SK-N-SH (cell line): ENCODE measurements around the gene TSPAN11. TPM values are rescaled to one million over a fixed set of nuclear protein-coding genes. Genes with fewer than 3 reads are reported as not detected.

ENCODE experiments used
- CTCF ChIA-PET: fragments of 300-600, 350-600 bp; formaldehyde crosslinking; extraction: SDS; loops from one replicate; lab custom pipeline; 2021; lab: Yijun Ruan, JAX
- POLR2A ChIA-PET: fragments of 350-600 bp; sonication (Branson Sonifier 250); formaldehyde crosslinking; extraction: SDS; loops from one replicate; lab custom pipeline; 2020; ENCODE audit warnings: antibody characterized with exemption, inconsistent platforms; lab: Yijun Ruan, JAX
- DNase-seq: peaks from one replicate; pipeline ENCODE4 v3.0.0; 2012
- H2AFZ ChIP-seq: fragments of 200-600 bp; sonication (generic); 2 replicates; pipeline ENCODE4 v1.8.1; 2016; ENCODE audit warnings: antibody characterized with exemption, mild to moderate bottlenecking, low read depth
- H3F3A ChIP-seq: fragments of 200-600 bp; sonication (generic); replicated peaks from 2 replicates; pipeline ENCODE3; 2016; ENCODE audit warnings: antibody characterized with exemption, mild to moderate bottlenecking; ENCODE audit not compliant: insufficient read depth
- H3K27ac ChIP-seq, 2 experiments: fragments of 200-500 bp in 1 of 2; fragments of 200-600 bp in 1 of 2; sonication (Bioruptor generic) in 1 of 2; sonication (generic), shearing (Covaris generic) in 1 of 2; 2 replicates each; pipeline versions ENCODE4 v1.5.1 to v1.6.1; 2014 to 2016; ENCODE audit warnings: low read depth in 2 of 2, inconsistent platforms in 1 of 2, low read length in 1 of 2, mild to moderate bottlenecking in 1 of 2, mixed read lengths in 1 of 2
- H3K27me3 ChIP-seq: fragments of 200-600 bp; sonication (generic), shearing (Covaris generic); 2 replicates; pipeline ENCODE4 v1.6.1; 2016; ENCODE audit warnings: mixed run types; ENCODE audit not compliant: insufficient read depth
- H3K36me3 ChIP-seq, 2 experiments: fragments of 200-500 bp in 1 of 2; fragments of 200-600 bp in 1 of 2; sonication (Bioruptor generic) in 1 of 2; sonication (generic) in 1 of 2; replicated peaks in 1 of 2; 2 replicates each; pipeline versions ENCODE3 to v1.5.1; 2014 to 2016; ENCODE audit warnings: low read length in 1 of 2, mild to moderate bottlenecking in 1 of 2; ENCODE audit not compliant: insufficient read depth in 2 of 2, control insufficient read depth in 1 of 2
- H3K4me1 ChIP-seq, 2 experiments: fragments of 200-500 bp in 1 of 2; fragments of 200-600 bp in 1 of 2; sonication (Bioruptor generic) in 1 of 2; sonication (generic), shearing (Covaris generic) in 1 of 2; 2 replicates each; pipeline versions ENCODE4 v1.5.1 to v1.6.1; 2014 to 2016; ENCODE audit warnings: low read depth in 1 of 2, low read length in 1 of 2, mixed run types in 1 of 2; ENCODE audit not compliant: insufficient read depth in 2 of 2, control insufficient read depth in 1 of 2
- H3K4me2 ChIP-seq: fragments of 200-600 bp; sonication (generic), shearing (Covaris generic); 2 replicates; pipeline ENCODE4 v1.6.1; 2017; ENCODE audit warnings: mixed run types
- H3K4me3 ChIP-seq, 2 experiments: fragments of 200-500 bp in 1 of 2; fragments of 200-600 bp in 1 of 2; sonication (Bioruptor generic) in 1 of 2; sonication (generic), shearing (Covaris generic) in 1 of 2; 2 replicates each; pipeline versions ENCODE4 v1.5.1 to v1.8.1; 2014 to 2016; ENCODE audit warnings: low read depth in 2 of 2, inconsistent platforms in 1 of 2, low read length in 1 of 2, mild to moderate bottlenecking in 1 of 2, mixed read lengths in 1 of 2, moderate library complexity in 1 of 2
- H3K79me2 ChIP-seq: fragments of 200-600 bp; sonication (generic); 2 replicates; pipeline ENCODE4 v1.8.1; 2017; ENCODE audit warnings: mild to moderate bottlenecking; ENCODE audit not compliant: insufficient read depth
- H3K9ac ChIP-seq: fragments of 200-600 bp; sonication (generic); 2 replicates; pipeline ENCODE4 v1.6.1; 2017; ENCODE audit warnings: mixed run types
- H3K9me2 ChIP-seq: fragments of 200-600 bp; sonication (generic); 2 replicates; pipeline ENCODE4 v1.6.1; 2017; ENCODE audit warnings: mixed run types
- H3K9me3 ChIP-seq: fragments of 200-600 bp; sonication (generic); 2 replicates; pipeline ENCODE4 v1.6.1; 2017; ENCODE audit warnings: mixed run types, mild to moderate bottlenecking, moderate library complexity
- H4K20me1 ChIP-seq: fragments of 200-600 bp; sonication (generic); 2 replicates; pipeline ENCODE4 v1.6.1; 2017; ENCODE audit warnings: mild to moderate bottlenecking, mixed run types; ENCODE audit not compliant: insufficient read depth
- CTCF ChIP-seq: fragments of 200-600 bp; sonication (generic); IDR thresholded peaks from 2 replicates; pipeline ENCODE4 v1.6.1; 2017; ENCODE audit warnings: antibody characterized with exemption, mild to moderate bottlenecking, moderate library complexity
- ELF1 ChIP-seq: IDR thresholded peaks from 2 replicates; pipeline ENCODE4 v1.4.0; 2012
- EZH2phosphoT487 ChIP-seq: fragments of 200-600 bp; sonication (generic); IDR thresholded peaks from 2 replicates; pipeline ENCODE4 v1.6.1; 2017; ENCODE audit warnings: low read depth, mixed run types, mild to moderate bottlenecking, antibody characterized with exemption, moderate library complexity, borderline replicate concordance
- FOSL2 ChIP-seq: IDR thresholded peaks from 2 replicates; pipeline ENCODE4 v1.4.0; 2012; ENCODE audit warnings: low read depth, mild to moderate bottlenecking, moderate library complexity, borderline replicate concordance
- FOXJ3 ChIP-seq: sonication (generic); formaldehyde crosslinking; IDR thresholded peaks from 2 replicates; pipeline ENCODE4 v1.5.1; 2020; ENCODE audit warnings: mild to moderate bottlenecking, missing genetic modification reagents
- GATA2 ChIP-seq: sonication (generic); formaldehyde crosslinking; IDR thresholded peaks from 2 replicates; pipeline ENCODE4 v1.5.0; 2020; ENCODE audit warnings: mild to moderate bottlenecking, missing genetic modification reagents
- NFIC ChIP-seq: IDR thresholded peaks from 2 replicates; pipeline ENCODE4 v1.4.0; 2012; ENCODE audit warnings: borderline replicate concordance
- RAD21 ChIP-seq: IDR thresholded peaks from 2 replicates; pipeline ENCODE4 v1.6.1; 2012; ENCODE audit warnings: mild to moderate bottlenecking, low read length
- SMC3 ChIP-seq: IDR thresholded peaks from 2 replicates; pipeline ENCODE4 v1.6.1; 2012; ENCODE audit warnings: low read depth, low read length, improper control_type of control experiment
- TEAD4 ChIP-seq: IDR thresholded peaks from 2 replicates; pipeline ENCODE4 v1.4.0; 2012; ENCODE audit warnings: mild to moderate bottlenecking, borderline replicate concordance; ENCODE audit not compliant: insufficient read depth
- ZBTB33 ChIP-seq: IDR thresholded peaks from 2 replicates; pipeline ENCODE4 v1.4.0; 2012; ENCODE audit warnings: low read depth, borderline replicate concordance
- WGBS: methylation state at CpG from one replicate; pipeline ENCODE4 v1.1.6; 2017; ENCODE audit warnings: low lambda C conversion rate; 5-methylcytosine and 5-hydroxymethylcytosine counted together
- polyA plus RNA-seq, 3 experiments: library from polyadenylated mRNA; depleted of rRNA; stranded (reverse); fragments of >200 nt; gene quantifications; 2 replicates each; pipeline ENCODE4 v1.2.3, GENCODE V29; 2012
- TF ChIP-seq, protein P1 (sequence below): IDR thresholded peaks from 2 replicates; pipeline ENCODE4 v1.6.1; 2012; ENCODE audit warnings: mild to moderate bottlenecking, low read depth, low read length, moderate library complexity
- TF ChIP-seq, protein P2 (sequence below): IDR thresholded peaks from 2 replicates; pipeline ENCODE4 v1.4.0; 2012; ENCODE audit warnings: low read depth, borderline replicate concordance

TSPAN11 gene
- polyA plus RNA-seq, 1 of the 3 experiments (the other 2 are of a cell fraction): 6.4 TPM

DNA sequence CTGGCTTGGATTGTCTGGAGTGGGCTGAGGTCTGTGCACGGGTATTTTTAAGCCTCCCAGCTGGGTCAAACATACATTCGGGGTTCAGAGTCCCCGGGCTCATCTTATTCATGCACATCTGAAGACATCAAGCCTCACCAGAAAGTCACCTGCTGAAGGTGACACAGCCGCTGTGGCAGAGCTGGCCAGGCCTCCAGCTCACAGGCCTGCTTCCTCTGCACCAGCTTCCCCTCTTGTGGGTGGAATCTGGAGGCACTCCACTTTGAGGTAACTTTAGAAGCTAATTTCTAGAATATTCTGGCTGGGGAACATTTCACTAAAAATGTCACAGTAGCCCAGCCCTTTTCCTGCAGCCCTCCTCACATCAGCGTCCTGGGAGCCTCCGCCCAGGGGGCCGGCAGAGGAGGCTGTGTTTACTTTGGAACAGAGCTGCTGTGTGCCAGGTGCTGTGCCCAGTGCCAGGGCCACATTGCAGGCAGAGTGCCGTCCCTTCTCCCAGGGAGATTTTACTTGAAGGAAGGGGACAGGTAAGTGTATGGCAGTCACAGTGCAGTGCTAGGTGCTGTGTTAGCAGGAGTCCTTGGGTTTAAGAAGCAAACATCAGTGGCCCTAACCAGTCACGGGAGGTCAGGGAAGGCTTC, 62.2 kb downstream of the TSPAN11 start:
- POLR2A ChIA-PET: no interaction called here
- 83% methylated on average over 9 of the region's 9 CpGs for WGBS
- Histone ChIP-seq H4K20me1 (no peaks in the 10 kb centered on the region), H3K9me3 (no peaks in the 10 kb centered on the region), H2AFZ (no peak overlapping the region), H3K9ac (no peak overlapping the region), H3K4me1 (peaks cover 0 to 9% of the 10 kb centered on the region in 2 experiments; a peak in 1 of 4 replicates), H3K9me2 (no peaks in the 10 kb centered on the region), H3K4me2 (no peak overlapping the region), H3K36me3 (no peaks in the 10 kb centered on the region), H3K4me3 (no peak overlapping the region), H3K79me2 (no peaks in the 10 kb centered on the region), H3F3A (no peaks in the 10 kb centered on the region), H3K27ac (no peak overlapping the region), H3K27me3 (no peaks in the 10 kb centered on the region)
- CTCF ChIA-PET: interaction anchor here (1.0 to 24.1 kb wide), 6 partner anchors 10 to 283 kb away, joined by 4 to 442 read pairs (median 6); no protein-coding TSS in a partner anchor
- no peak for DNase-seq
- TF ChIP-seq ZBTB33 (no peak), SMC3 (no peak), EZH2phosphoT487 (no peak), FOSL2 (no peak), FOXJ3 (CRISPR knock-in tag) (no peak), ELF1 (no peak)
- TF ChIP-seq, protein P1, sequence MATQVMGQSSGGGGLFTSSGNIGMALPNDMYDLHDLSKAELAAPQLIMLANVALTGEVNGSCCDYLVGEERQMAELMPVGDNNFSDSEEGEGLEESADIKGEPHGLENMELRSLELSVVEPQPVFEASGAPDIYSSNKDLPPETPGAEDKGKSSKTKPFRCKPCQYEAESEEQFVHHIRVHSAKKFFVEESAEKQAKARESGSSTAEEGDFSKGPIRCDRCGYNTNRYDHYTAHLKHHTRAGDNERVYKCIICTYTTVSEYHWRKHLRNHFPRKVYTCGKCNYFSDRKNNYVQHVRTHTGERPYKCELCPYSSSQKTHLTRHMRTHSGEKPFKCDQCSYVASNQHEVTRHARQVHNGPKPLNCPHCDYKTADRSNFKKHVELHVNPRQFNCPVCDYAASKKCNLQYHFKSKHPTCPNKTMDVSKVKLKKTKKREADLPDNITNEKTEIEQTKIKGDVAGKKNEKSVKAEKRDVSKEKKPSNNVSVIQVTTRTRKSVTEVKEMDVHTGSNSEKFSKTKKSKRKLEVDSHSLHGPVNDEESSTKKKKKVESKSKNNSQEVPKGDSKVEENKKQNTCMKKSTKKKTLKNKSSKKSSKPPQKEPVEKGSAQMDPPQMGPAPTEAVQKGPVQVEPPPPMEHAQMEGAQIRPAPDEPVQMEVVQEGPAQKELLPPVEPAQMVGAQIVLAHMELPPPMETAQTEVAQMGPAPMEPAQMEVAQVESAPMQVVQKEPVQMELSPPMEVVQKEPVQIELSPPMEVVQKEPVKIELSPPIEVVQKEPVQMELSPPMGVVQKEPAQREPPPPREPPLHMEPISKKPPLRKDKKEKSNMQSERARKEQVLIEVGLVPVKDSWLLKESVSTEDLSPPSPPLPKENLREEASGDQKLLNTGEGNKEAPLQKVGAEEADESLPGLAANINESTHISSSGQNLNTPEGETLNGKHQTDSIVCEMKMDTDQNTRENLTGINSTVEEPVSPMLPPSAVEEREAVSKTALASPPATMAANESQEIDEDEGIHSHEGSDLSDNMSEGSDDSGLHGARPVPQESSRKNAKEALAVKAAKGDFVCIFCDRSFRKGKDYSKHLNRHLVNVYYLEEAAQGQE: no peak
- TF ChIP-seq, protein P2, sequence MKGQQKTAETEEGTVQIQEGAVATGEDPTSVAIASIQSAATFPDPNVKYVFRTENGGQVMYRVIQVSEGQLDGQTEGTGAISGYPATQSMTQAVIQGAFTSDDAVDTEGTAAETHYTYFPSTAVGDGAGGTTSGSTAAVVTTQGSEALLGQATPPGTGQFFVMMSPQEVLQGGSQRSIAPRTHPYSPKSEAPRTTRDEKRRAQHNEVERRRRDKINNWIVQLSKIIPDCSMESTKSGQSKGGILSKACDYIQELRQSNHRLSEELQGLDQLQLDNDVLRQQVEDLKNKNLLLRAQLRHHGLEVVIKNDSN: no peak

DNA sequence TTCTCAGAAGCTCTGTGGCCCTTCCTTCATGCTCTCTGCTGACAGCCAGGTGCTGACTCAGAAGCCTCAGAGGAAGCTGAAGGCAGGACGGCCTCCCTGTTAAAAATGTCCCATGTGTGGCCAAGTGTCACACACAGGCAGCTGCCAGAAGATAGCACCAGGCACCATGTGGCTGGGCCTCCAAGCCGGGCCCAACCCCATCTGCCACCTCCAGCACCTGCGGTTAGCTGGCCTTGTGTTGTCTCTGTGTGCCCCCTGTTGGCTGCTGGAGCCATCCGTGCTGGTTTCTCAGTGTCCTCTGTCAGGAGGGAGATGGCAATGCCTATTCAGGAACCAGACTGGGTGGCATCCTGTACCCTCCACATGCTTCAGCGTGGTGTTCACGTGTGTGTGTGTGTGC, 63.2 kb downstream of the TSPAN11 start:
- ChIA-PET POLR2A (interaction anchor here (0.9 kb wide), 1 partner anchor 138 kb away, joined by 4 read pairs; no protein-coding TSS in a partner anchor), CTCF (interaction anchor here (0.6 to 24.1 kb wide), 9 partner anchors 11 to 282 kb away, joined by 3 to 442 read pairs (median 6); no protein-coding TSS in a partner anchor)
- Histone ChIP-seq H3K4me1 (peaks cover 0 to 10% of the 10 kb centered on the region in 2 experiments; a peak in 1 of 4 replicates), H3K4me3 (peak overlapping the region in 1 of 2 experiments; percentile 37; a peak in 1 of 4 replicates), H4K20me1 (no peaks in the 10 kb centered on the region), H2AFZ (no peak overlapping the region), H3K27ac (no peak overlapping the region), H3K9ac (no peak overlapping the region), H3K36me3 (no peaks in the 10 kb centered on the region)
- WGBS: 71% methylated on average over 4 of the region's 6 CpGs
- peak; percentile 67 for DNase-seq
- TF ChIP-seq GATA2 (CRISPR knock-in tag) (no peak), SMC3 (peak; percentile 63), TEAD4 (no peak), RAD21 (peak; percentile 71), CTCF (peak; percentile 29; the same call in 1 of the 2 replicates), NFIC (no peak)
- TF ChIP-seq, all 33 proteins: peak for 3
- Histone ChIP-seq H3K9me2 (no peaks in the 10 kb centered on the region), H3K27me3 (no peaks in the 10 kb centered on the region), H3K79me2 (no peaks in the 10 kb centered on the region), H3K9me3 (no peaks in the 10 kb centered on the region), H3K4me2 (no peak overlapping the region), H3F3A (no peaks in the 10 kb centered on the region)
